ENCODE results near the gene CHADL.
A peak's percentile ranks its signal among the peaks of the same experiment; 100 is the strongest.
"Not testable (repeated sequence)": the region's sequence is repeated elsewhere in the genome, so short reads cannot be mapped to it uniquely, and the experiment has no call there.

The CHADL gene

DNA sequence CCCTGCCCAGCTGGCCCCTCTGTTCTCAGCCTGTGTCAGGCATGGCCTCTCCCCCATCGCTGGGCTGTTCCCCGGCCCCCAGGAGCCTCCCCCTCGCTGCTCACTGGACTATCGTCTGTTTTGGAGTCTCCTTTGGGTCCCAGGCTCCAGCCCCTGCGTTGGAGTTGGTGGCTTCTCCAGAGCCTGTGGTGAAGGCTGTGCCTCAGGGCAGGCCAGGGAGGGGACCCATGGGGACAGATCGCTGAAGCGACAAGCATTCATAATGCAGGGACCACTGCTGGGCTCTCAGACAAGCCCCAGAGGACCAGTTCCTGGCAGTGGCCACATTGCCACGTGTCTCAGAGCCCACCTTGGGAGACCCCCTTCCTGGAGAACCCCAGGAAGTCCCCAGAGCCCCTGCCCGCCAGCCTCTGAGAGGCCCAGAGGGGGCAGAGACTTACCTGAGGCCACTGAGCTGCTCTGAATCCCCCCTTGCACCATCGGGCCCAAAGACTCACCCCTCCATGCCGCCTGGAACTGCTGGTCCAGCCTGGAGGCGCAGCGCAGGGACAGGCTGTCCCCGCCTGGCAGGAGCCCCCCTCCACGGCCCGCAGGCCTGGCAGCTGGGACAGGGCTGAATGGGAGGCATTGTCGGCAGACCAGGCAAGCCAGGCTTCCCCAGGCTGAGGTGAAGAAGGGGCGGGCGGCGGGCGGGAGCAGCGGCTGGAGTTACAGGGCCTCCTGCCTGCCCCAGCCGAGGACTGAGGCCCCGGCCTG lies at the start of gene CHADL:
Gene CHADL, minus strand, starts transcription at position 555 of the 756 bp plus-strand sequence. Its CDS starts 50 bp downstream, at position 505.
- DNase-seq: no peak

GRCh38 chr22:41289671-41290070 lies 48.9 kb upstream of the CHADL start:
- DNase-seq: no peak

- no peak for DNase-seq
These were observed 47.7 kb upstream of the CHADL start for GRCh38 chr22:41288245-41288946.

DNA sequence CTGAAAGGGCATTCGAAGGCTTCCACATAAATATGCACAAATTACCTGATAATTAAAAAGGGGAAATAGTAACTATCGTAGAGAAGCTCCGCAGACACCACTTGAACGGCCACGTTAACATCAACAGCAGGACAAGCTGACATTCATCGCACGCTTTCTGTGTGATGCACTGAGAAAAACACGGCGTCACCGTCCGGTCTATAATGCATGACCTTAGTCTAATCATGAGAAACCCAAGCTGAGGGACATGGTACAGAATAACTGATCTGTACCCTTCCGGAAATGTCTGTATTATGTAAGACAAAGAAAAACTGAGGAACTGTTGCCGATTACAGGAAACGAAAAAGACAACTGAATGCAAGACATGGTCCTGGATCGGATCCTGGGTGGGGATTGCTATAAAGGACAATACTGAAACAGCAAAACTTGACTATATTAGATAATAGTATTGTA lies 45.9 kb upstream of the CHADL start:
- DNase-seq: peak; percentile 32

GRCh38 chr22:41285820-41286638 lies 45.3 kb upstream of the CHADL start, which contains the start of gene RANGAP1:
TSS of gene RANGAP1 (minus strand) at chr22:41286187. CDS start at chr22:41281044, 5,143 bp downstream.
- DNase-seq: peak; percentile 97

DNA sequence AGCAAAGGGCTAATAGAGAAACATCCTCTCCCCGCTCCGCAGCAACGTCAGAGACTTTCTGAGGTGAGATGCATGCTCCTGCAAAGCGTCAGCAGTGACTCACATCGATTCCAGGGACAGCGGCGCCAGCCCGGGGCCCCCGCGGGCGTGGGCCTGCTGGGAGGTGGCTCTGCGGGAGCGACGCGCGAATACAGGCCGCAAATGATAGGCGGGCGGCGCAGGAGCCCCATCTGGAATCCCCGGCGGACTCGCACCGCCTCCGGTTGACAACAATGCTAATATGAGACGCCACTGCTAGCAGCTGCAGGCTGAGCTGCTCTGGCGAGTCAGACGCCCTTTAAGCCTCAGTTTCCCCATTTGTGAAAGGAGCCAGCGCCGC lies 44.7 kb upstream of the CHADL start:
- DNase-seq: peak; percentile 87

- no peak for DNase-seq
These were observed 43.7 kb upstream of the CHADL start for GRCh38 chr22:41284465-41284864.

- DNase-seq: no peak
These were observed 40.1 kb upstream of the CHADL start for GRCh38 chr22:41280854-41281253.

GRCh38 chr22:41280065-41280464 lies 39.3 kb upstream of the CHADL start:
- no peak for DNase-seq

GRCh38 chr22:41274856-41275255 lies 34.1 kb upstream of the CHADL start:
- no peak for DNase-seq

DNA sequence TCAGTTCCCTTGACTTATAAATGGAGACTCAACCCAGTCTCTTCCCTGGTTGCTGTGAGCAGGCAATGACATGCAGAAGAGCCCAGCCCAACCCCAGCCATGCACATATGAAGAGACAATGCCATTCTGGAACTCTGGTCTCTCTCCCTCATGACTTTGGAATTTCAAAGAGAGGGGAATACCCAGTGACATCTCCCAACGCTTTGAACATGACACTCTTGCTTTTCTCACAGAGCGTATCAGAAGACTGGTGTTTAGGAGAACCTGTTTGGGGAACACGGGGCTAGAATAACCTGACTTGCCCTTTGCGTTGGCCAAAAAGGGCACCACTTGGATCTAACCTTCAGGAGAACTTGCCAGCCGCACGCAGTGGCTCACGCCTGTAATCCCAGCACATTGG lies 32.4 kb upstream of the CHADL start:
- DNase-seq: no peak

DNA sequence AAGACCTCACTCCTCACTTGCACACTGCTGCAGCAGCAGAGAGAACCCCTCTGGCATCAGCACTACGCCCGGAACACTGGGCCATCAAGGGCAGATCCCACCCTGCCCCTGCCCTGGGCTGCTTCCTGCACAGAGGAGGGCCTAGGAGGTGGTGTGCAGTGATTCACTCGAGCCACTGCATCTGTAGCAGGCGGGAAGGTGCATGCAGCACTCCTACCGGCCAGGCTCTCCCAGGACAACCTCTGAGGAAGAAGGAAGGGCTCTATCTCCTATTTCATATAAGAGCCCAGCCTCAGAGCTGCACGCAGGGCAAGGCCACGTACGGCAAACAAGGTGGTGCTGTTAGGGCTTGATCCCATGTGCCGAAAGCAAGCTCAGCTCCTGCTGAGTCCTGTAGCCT lies 31.1 kb upstream of the CHADL start:
- DNase-seq: no peak

GRCh38 chr22:41267958-41268357 lies 27.2 kb upstream of the CHADL start:
- no peak for DNase-seq

GRCh38 chr22:41264408-41264941 lies 23.7 kb upstream of the CHADL start:
- DNase-seq: no peak

GRCh38 chr22:41263704-41264103 lies 23.0 kb upstream of the CHADL start:
- no peak for DNase-seq

GRCh38 chr22:41262250-41262765 lies 21.6 kb upstream of the CHADL start:
- no peak for DNase-seq

DNA sequence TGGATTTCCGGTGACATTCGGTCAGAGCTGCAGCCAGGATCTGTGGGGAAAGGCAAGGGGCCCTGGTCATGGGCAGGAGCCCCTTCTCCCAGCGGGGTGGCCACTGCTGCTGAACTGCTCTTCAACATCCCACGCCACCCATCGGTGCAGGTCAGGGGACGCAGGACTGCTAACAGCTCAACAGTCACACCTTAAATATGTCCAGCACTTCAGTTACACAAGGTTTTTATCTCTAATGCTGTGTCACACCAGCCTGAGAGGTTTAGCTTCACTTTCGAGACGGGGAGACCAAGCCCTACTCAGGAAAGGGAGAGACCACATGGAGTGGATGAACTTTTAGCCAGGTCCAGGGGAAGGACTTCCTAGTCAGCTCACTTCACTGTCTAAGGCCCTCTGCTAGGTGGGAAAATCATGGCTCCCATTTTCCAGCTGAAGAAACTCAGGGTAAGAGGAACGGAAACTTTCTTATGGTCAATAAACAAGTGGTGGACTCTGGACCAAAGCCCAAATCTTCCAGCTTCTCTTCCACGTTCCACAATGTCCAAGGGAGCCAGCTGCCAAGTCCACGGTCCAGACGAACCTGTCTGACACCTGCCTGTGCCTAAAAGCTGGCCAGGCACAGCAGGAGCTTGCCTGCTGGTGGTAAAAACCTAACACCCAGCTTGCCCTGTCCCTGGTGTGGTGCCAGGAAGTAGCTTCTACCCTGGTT lies 21.0 kb upstream of the CHADL start:
- no peak for DNase-seq

- no peak for DNase-seq
These were observed 20.1 kb upstream of the CHADL start for GRCh38 chr22:41260871-41261270.

- DNase-seq: not testable (repeated sequence)
These were observed 19.0 kb upstream of the CHADL start for GRCh38 chr22:41259756-41260155.

- DNase-seq: no peak
These were observed 17.0 kb upstream of the CHADL start for GRCh38 chr22:41257696-41258095.

- no peak for DNase-seq
These were observed 15.8 kb upstream of the CHADL start for GRCh38 chr22:41256254-41257253.

Measured in stimulated activated CD4-positive, alpha-beta T cell treated with anti-CD3 and anti-CD28 coated beads, Interleukin-4, amount 100 ng/mL, for 1 hour (primary cell).